Measurements from ENCODE around the gene UBXN2A.
"Not testable (repeated sequence)": the region's sequence is repeated elsewhere in the genome, so short reads cannot be mapped to it uniquely, and the experiment has no call there.

UBXN2A gene

GRCh38 chr2:24015562-24016375 is 75.5 kb downstream of the UBXN2A start:
- DNase-seq = no peak

- DNase-seq = no peak
Observed at GRCh38 chr2:24016376-24016761, 76.1 kb downstream of the UBXN2A start.

GRCh38 chr2:24016853-24017703 is 76.8 kb downstream of the UBXN2A start:
- no peak for DNase-seq

- DNase-seq = no peak
Observed at GRCh38 chr2:24017711-24018110, 77.4 kb downstream of the UBXN2A start.

- no peak for DNase-seq
Observed at GRCh38 chr2:24018241-24018640, 78.0 kb downstream of the UBXN2A start.

GRCh38 chr2:24019729-24020128 is 79.5 kb downstream of the UBXN2A start:
- no peak for DNase-seq

- no peak for DNase-seq
Observed at GRCh38 chr2:24020244-24020643, 80.0 kb downstream of the UBXN2A start.

GRCh38 chr2:24021122-24021998 is 81.1 kb downstream of the UBXN2A start:
- no peak for DNase-seq

GRCh38 chr2:24022324-24022974 is 82.2 kb downstream of the UBXN2A start:
- DNase-seq = no peak

- DNase-seq = no peak
Observed at GRCh38 chr2:24022975-24023575, 82.8 kb downstream of the UBXN2A start.

GRCh38 chr2:24024018-24024417 is 83.8 kb downstream of the UBXN2A start:
- DNase-seq = no peak

- no peak for DNase-seq
Observed at GRCh38 chr2:24024996-24025663, 84.9 kb downstream of the UBXN2A start.

GRCh38 chr2:24026233-24026632 is 86.0 kb downstream of the UBXN2A start:
- DNase-seq = no peak

- no peak for DNase-seq
Observed at GRCh38 chr2:24038786-24039499, 98.7 kb downstream of the UBXN2A start.

- no peak for DNase-seq
Observed at GRCh38 chr2:24040511-24040910, 100.2 kb downstream of the UBXN2A start.

- DNase-seq = not testable (repeated sequence)
Observed at GRCh38 chr2:24043133-24043532, 102.9 kb downstream of the UBXN2A start.

- DNase-seq = no peak
Observed at GRCh38 chr2:24045511-24046508, 105.5 kb downstream of the UBXN2A start.

- DNase-seq = no peak
Observed at GRCh38 chr2:24046599-24046929, 106.3 kb downstream of the UBXN2A start.

GRCh38 chr2:24046930-24047702 is 106.9 kb downstream of the UBXN2A start, which contains the start of gene WDCP:
Gene WDCP, minus strand, starts transcription at chr2:24047391. Its CDS starts 7,897 bp downstream, at chr2:24039494.
- peak; percentile 96 for DNase-seq

Measured in CD4-positive, alpha-beta T cell treated with Interleukin-10 for 1 hour (primary cell).